Testis (tissue), 3 donors: ENCODE measurements around the gene PPP6R2. TPM values are rescaled to one million over a fixed set of nuclear protein-coding genes. Genes with fewer than 3 reads are reported as not detected.
A peak's percentile ranks its signal among the peaks of the same experiment; 100 is the strongest.

Source experiments
- DNase-seq: peaks from one replicate; pipeline ENCODE4 v3.0.0-alpha.2; 2019
- H3K27ac ChIP-seq, 2 donors: fragments of 200-600 bp; sonication (generic); one replicate each; pipeline ENCODE4 v1.5.1; 2019
- H3K27me3 ChIP-seq: fragments of 200-600 bp; sonication (generic); one replicate; pipeline ENCODE4 v1.5.1; 2019
- H3K36me3 ChIP-seq: fragments of 200-600 bp; sonication (generic); one replicate; pipeline ENCODE4 v1.5.1; 2017; ENCODE audit warnings: low read depth; ENCODE audit errors: missing control alignments
- H3K4me1 ChIP-seq: fragments of 200-600 bp; sonication (generic); one replicate; pipeline ENCODE4 v1.5.1; 2019
- H3K4me3 ChIP-seq, 2 donors: fragments of 200-600 bp; sonication (generic); one replicate each; pipeline ENCODE4 v1.5.1; 2017 to 2019
- H3K9me3 ChIP-seq: fragments of 200-600 bp; sonication (generic); one replicate; pipeline ENCODE4 v1.5.1; 2017
- CTCF ChIP-seq, 3 experiments: fragments of 450-650 bp in 2 of 3; fragments of 200-600 bp in 1 of 3; sonication (generic) in 1 of 3; IDR thresholded peaks; one replicate each; pipeline ENCODE4 v1.5.1; 2016 to 2019; ENCODE audit warnings: antibody characterized with exemption in 3 of 3, mild to moderate bottlenecking in 2 of 3, moderate library complexity in 1 of 3
- POLR2A ChIP-seq: fragments of 450-650 bp; IDR thresholded peaks from one replicate; pipeline ENCODE4 v1.6.1; 2017; ENCODE audit warnings: antibody characterized with exemption, mild to moderate bottlenecking, moderate library complexity
- WGBS, 2 donors: methylation state at CpG; one replicate each; pipeline ENCODE4 v1.1.5; 2018; 5-methylcytosine and 5-hydroxymethylcytosine counted together
- intact Hi-C: fragments of 100-400 bp; cut with DNase I; formaldehyde crosslinking; loops from one replicate; pipeline ENCODE4 v1.15.1; 2023; ENCODE audit warnings: low total_unique reads
- polyA plus RNA-seq: library from polyadenylated mRNA; stranded (reverse); fragments of 350-450 nt; fragmentation: Illumina TruSeq; extraction: RNeasy Lipid Tissue Mini Kit (QIAGEN cat#74804); gene quantifications from one replicate; pipeline ENCODE4 v1.2.3, GENCODE V29; 2014; ENCODE audit warnings: low read depth, low replicate concordance; ENCODE audit not compliant: insufficient read depth
- total RNA-seq, 2 donors: library from RNA; depleted of rRNA; stranded (reverse); fragments of >200 nt; gene quantifications; one replicate each; pipeline ENCODE4 v1.2.3, GENCODE V29; 2016

PPP6R2 gene
- total and polyA plus RNA-seq, 3 donors from 2014 or later = 123 to 142 (median 138) TPM

- DNase-seq = no peak
- Histone ChIP-seq H3K4me1 (no peaks in the 10 kb centered on the region), H3K9me3 (no peaks in the 10 kb centered on the region), H3K27me3 (no peaks in the 10 kb centered on the region), H3K27ac (no peak within 1 kb of the TSS), H3K4me3 (peak within 1 kb of the TSS; percentile 37 to 50), H3K36me3 (no peaks in the 10 kb centered on the region)
- WGBS, 2 donors = 2 to 3% methylated on average over 6 to 31 of the region's 70 CpGs
- no peak for TF ChIP-seq CTCF (IDR thresholded peaks at IDR 0.05)
- TF ChIP-seq POLR2A = no peak
- intact Hi-C loops = no loop called here
These were observed 138.4 kb downstream of the PPP6R2 start, which contains the start of gene ADM2 for GRCh38 chr22:50481440-50482106. Gene ADM2 (plus strand): TSS chr22:50481543. CDS start chr22:50481848, 305 bp downstream.

- no peak overlapping the region for H3K27ac ChIP-seq
- 58 to 70% methylated on average over 11 to 25 of the region's 35 CpGs for WGBS, 2 donors
- H3K4me3 ChIP-seq = peak overlapping the region in 1 of 2 donors; percentile 50
- no peaks in the 10 kb centered on the region for H3K4me1 ChIP-seq
- intact Hi-C loops = no loop called here
- no peaks in the 10 kb centered on the region for H3K36me3 ChIP-seq
- TF ChIP-seq POLR2A = no peak
- DNase-seq = no peak
- no peaks in the 10 kb centered on the region for H3K27me3 ChIP-seq
- H3K9me3 ChIP-seq = no peaks in the 10 kb centered on the region
These were observed 139.3 kb downstream of the PPP6R2 start for GRCh38 chr22:50482107-50483074.

GRCh38 chr22:50483106-50483505 lies 140.0 kb downstream of the PPP6R2 start:
- no peak for TF ChIP-seq POLR2A
- TF ChIP-seq CTCF (IDR thresholded peaks at IDR 0.05) = no peak
- H3K27me3 ChIP-seq = no peaks in the 10 kb centered on the region
- no peak overlapping the region for H3K4me3 ChIP-seq
- H3K36me3 ChIP-seq = no peaks in the 10 kb centered on the region
- DNase-seq = no peak
- H3K27ac ChIP-seq = no peak overlapping the region
- intact Hi-C loops = no loop called here
- WGBS, 2 donors = 86 to 100% methylated on average over 3 to 9 of the region's 10 CpGs
- no peaks in the 10 kb centered on the region for H3K9me3 ChIP-seq
- no peaks in the 10 kb centered on the region for H3K4me1 ChIP-seq

- WGBS, 2 donors = 87 to 90% methylated on average over 3 to 6 of the region's 8 CpGs
- intact Hi-C loops = no loop called here
- no peak for DNase-seq
These were observed 140.4 kb downstream of the PPP6R2 start for GRCh38 chr22:50483556-50483955.

More at GRCh38 chr22:50483556-50483955, 140.4 kb downstream of the PPP6R2 start:
- Histone ChIP-seq H3K4me3 (no peak overlapping the region), H3K27ac (no peak overlapping the region), H3K9me3 (no peaks in the 10 kb centered on the region), H3K27me3 (no peaks in the 10 kb centered on the region), H3K36me3 (no peaks in the 10 kb centered on the region), H3K4me1 (no peaks in the 10 kb centered on the region)
- TF ChIP-seq CTCF (IDR thresholded peaks at IDR 0.05) = no peak
